HG02870 (cell line): ENCODE measurements around the gene NID1.

Experiments
- ATAC-seq: cut with Tn5 transposase; IDR thresholded peaks from one replicate; pipeline ENCODE4 v1.9.1; 2021; ENCODE audit warnings: mild to moderate bottlenecking, moderate library complexity; ENCODE audit not compliant: unreplicated experiment

Gene NID1

DNA sequence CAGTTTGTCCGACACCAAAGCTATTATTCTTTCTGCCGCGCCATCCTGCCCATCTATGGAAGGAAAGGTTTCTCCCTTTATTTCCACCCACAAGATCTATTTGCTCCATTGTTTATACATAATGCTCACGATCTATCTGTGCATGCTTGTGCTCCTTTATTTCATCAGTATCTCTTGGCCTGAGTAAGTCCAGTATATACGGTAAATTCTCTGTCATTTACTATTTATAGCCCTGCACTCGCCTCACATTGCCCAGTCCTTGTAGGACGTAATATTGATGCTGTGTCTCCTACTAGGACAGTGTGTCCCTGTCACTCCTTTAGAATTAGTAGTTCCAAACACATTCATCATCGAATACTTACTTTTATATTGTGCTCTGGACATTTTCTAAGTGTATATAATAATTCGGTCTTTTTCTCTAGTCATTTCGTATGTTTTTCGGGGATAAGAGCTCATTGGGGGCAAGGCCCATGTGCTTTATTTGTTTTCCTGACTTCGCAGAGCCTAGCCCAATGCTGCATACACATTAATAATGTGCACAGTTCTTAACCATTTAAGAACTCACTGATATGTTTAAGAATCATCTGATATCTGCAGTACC, 3.1 kb upstream of the NID1 start:
- no peak for ATAC-seq

- peak; percentile 85 for ATAC-seq
These were observed 2.0 kb upstream of the NID1 start for GRCh38 chr1:236066828-236067386.

- no peak for ATAC-seq
These were observed 1.2 kb upstream of the NID1 start for GRCh38 chr1:236066054-236066453.

GRCh38 chr1:236065509-236066005, 667 bp upstream of the NID1 start:
- no peak for ATAC-seq

DNA sequence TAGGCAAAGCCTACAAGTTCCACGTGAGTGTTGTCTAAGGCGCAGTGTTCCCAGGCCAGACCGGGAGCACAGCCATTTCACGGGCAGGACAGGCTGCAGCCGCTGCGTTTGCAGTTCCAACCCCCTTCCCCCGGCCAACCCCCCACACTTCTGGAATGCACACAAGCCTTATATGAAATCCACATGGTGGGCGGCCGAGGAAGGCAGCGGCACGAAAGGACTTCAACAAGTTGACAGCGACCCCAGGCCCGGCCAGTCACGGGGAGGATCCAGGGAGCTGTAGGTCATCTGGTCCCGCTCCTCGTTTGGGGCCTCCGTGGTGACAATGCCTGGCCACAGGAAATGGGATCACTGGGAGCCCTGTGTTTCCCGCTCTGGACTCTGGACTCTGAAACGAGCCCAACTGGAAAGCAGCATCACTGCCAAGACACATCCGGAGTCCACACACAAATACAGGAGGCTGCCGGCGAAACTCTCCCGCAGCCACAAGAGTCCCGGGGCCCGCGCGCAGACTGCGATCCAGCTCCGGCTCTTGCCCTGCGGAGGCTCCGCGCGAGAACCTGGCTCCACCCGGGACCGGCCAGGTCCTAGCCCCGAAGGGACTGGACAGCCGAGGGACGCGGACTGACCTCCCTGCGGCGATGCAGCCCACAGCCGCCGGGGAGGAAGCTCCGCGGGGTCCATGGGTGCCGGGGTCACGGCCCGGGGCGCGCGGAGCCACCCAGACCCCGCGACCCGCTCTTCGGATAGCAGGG, 794 bp downstream of the NID1 start:
- no peak for ATAC-seq

GRCh38 chr1:236063551-236063918, 1.4 kb downstream of the NID1 start:
- no peak for ATAC-seq

GRCh38 chr1:236060286-236060685, 4.6 kb downstream of the NID1 start:
- no peak for ATAC-seq

DNA sequence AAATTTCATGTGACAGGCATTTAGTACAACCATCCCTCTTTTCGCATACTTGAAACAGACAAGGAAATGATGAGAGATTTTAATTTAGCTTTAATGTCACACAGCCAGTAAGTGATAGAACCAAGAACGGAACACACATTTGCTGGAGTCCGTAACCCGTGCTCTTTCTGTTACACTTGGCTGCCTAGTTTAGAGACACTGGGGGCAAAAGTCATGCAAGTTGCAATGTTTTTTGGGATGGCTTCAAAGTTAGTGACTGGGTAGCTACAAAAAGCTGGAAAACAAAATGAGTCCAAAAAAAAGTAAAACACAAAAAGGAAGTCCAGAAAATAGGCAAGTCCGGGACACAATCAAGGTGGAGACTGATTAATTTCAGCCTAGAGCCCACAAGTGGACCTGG, 5.9 kb downstream of the NID1 start:
- ATAC-seq, result no peak

GRCh38 chr1:236058141-236058934, 6.6 kb downstream of the NID1 start:
- ATAC-seq, result peak; percentile 68

DNA sequence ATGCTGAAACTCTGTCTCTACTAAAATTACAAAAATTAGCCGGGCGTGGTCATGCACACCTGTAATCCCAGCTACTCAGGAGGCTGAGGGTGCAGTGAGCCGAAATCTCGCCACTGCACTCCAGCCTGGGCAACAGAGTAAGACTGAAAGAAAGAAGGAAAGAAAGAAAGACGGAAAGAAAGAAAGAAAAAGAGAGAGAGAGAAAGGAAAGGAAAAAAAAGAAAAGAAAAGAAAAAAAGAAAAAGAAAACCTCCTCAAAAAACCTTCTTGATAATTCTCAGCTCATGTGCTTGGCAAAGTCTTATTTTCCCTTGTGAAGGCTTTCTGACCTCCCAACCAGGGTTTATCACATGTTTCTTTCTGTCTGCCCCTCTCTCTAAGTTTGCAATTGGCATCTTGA, 7.3 kb downstream of the NID1 start:
- ATAC-seq, result no peak

DNA sequence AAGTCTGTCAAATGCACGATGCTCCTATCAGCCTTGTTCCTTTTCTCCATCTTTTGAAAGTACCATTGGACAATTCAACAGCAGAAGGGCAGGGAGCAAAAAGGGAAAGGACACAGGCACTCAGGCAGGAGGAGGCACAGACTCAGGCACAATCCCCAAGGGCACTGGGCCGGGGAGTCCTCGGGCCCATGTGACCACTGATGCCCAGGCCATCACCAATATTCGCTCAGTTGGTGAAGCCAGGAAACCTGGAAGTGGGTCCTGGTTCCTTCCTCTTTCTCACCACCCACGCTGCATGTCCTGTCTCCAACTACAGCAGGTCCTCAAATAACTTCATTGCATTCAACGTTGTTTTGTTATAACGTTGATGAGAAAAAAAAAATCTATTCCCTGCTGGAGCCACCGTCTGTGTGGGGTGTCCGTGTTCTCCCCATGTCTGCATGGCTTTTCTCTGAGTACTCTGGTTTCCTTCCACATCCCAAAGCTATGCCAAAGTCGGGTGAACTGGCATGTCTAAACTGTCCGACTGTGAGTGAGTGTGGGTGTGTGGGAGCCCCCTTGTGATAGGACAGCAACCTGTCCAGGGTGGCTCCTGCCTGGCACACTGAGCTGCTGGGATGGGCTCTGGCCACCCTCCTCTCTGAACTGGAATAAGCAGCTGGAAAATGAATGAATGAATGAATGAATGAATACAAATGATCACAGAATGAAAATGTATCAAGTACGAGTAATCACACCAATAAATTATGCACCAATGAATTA, 12.5 kb downstream of the NID1 start:
- ATAC-seq, result no peak

DNA sequence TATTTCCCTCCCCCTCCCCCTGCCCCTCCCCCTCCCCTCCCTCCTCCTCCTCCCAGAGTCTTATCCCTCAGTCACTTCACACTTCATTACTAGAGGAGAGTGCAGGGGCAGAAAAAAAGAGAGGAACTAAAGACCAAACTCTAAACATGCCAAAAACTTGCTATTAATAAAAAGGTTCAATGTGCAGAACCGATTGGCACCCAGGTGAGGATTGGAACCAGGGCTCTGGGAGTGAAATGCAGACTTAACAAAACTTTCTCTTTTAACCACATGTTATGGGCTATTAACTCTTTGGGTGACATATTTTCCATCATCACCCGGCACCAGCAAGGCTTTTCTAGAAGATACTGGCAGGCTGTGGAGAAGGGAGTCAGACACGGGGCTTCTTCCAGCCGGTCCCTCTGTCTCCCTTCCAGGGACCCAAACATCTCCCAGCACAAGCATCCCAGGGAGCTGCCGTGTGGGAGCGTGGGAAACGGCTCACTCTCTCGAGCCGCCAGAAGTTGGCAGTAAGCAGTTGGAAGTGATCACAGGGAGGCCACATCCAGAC, 13.6 kb downstream of the NID1 start:
- no peak for ATAC-seq

DNA sequence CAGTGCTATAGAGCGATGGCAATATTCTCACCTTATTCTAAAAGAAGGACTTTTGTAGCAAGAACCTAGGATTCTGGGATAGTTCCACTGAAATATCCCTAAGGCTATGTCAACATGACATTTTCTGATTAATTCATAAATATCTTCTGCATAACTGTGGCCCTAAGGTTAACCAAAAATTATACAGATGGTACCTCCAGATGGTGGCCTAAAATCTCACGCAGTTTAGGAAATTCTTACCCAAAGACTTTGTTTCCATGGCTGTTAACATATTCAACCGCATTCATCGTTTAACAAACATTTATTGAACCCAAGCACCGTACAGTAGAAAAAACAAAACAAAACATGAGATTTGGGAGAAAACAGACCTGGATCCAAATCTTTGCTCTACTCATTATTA, 19.1 kb downstream of the NID1 start:
- ATAC-seq, result no peak

DNA sequence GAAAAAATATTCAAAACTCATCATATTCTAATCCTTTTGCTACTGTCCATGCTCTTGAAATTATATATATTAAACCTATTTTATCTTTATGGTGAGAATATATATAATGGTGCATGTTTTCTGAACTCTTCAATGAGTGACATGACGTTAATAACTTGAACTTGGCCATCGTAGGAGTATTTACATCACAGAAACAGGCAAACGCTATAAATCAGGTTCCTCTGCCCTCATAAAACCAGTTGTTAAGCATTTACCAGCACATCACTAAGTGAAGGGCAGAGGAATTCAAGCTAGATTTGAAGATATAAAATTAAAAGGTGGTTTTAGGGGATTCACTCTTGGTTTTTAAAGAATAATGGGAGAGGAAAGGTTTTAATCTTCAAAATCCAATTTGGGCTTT, 20.5 kb downstream of the NID1 start:
- no peak for ATAC-seq

DNA sequence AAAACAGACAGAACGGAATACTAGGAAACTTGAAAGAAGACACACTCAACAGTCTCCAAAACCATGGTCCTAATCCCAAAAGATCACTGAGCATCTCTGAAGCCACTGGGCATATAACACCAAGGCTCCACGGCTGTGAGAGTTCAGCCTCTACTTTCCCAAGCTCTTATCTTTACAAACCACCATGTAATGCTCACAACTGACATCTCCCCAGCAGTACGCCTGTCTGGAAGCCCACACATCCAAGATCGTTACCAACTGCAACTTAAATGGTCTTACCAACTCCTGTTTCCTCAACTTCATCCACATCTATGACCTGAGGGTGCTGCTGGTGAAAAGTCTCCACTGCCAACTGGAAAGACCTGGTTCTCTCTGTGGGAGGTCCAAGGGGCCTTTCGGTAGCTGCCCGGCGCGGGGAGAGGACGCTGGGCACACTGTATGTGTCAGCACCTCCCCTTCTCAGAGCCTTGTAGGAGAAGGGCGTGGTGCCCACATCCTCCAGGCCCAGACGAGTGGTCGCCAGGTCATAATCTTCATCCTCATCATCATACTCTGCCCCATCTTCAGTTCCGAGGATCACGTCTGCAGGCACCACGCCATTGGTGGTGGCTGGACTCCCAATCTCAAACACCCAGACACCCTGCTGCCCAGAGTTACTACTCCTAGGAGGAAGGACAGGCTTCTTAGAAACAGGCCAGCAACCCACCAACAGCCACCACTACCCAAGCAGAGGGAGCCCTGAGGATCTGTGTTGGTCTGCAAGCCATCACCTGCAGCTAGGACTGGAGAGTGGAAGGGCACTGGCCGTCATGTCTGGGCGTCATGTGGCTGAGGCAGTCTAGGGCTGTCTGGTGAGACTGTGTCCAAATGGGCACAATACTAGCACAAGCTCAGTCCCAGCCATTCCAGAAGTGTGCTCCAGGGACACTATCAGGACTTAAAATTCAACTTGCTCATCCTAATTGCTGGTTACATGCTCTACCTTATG, 23.0 kb downstream of the NID1 start:
- no peak for ATAC-seq

GRCh38 chr1:236039740-236040685, 24.9 kb downstream of the NID1 start:
- ATAC-seq, result no peak

GRCh38 chr1:236038034-236038433, 26.9 kb downstream of the NID1 start:
- no peak for ATAC-seq

- ATAC-seq, result no peak
These were observed 29.2 kb downstream of the NID1 start for GRCh38 chr1:236035681-236036101.
